GM12891 (cell line): ENCODE measurements around the gene RBM39.
"Not testable (repeated sequence)": the region's sequence is repeated elsewhere in the genome, so short reads cannot be mapped to it uniquely, and the experiment has no call there.

Source experiments
- PAX5 ChIP-seq: IDR thresholded peaks from 2 replicates; pipeline ENCODE4 v1.6.1; 2011; ENCODE audit warnings: low read length, moderate library complexity, mild to moderate bottlenecking; ENCODE audit not compliant: insufficient read depth, severe bottlenecking
- POLR2A ChIP-seq: IDR thresholded peaks from 2 replicates; pipeline ENCODE4 v1.6.1; 2011; ENCODE audit warnings: low read depth, low read length, control low read depth
- POLR2AphosphoS5 ChIP-seq: IDR thresholded peaks from 2 replicates; pipeline ENCODE4 v1.6.1; 2011; ENCODE audit warnings: low read depth, low read length, control low read depth
- POU2F2 ChIP-seq: IDR thresholded peaks from 2 replicates; pipeline ENCODE4 v1.6.1; 2011; ENCODE audit warnings: low read depth, mild to moderate bottlenecking, control low read depth, low read length, moderate library complexity
- SPI1 ChIP-seq: IDR thresholded peaks from 2 replicates; pipeline ENCODE4 v1.6.1; 2011; ENCODE audit warnings: low read depth, low read length, control low read depth
- TAF1 ChIP-seq: IDR thresholded peaks from 2 replicates; pipeline ENCODE4 v1.6.1; 2011; ENCODE audit warnings: low read depth, low read length, control low read depth

- TF ChIP-seq TAF1, POLR2AphosphoS5, SPI1, POU2F2, PAX5: not testable (repeated sequence)
- 0 out of 2 replicates have a peak, but pooled peaks have one; percentile 33 for TF ChIP-seq POLR2A
Measured at GRCh38 chr20:35706591-35707529, 35.2 kb downstream of the RBM39 start.
